ENCODE data around the gene ABCD1.
"Not testable (repeated sequence)": the region's sequence is repeated elsewhere in the genome, so short reads cannot be mapped to it uniquely, and the experiment has no call there.

Gene ABCD1

GRCh38 chrX:153724252-153725038 lies at the start of gene ABCD1, which contains the start of gene BCAP31:
ABCD1 (plus strand) TSS chrX:153724856; CDS start chrX:153725267, 411 bp downstream.
BCAP31 (minus strand) TSS chrX:153724387; CDS start chrX:153723244, 1,143 bp downstream.
- peak; percentile 88 for DNase-seq (ENCODE audit: low spot score)

- no peak for DNase-seq (ENCODE audit: low spot score)
Measured at GRCh38 chrX:153681175-153681574, 43.5 kb upstream of the ABCD1 start.

- DNase-seq (ENCODE audit: low spot score): not testable (repeated sequence)
Measured at GRCh38 chrX:153683486-153683885, 41.2 kb upstream of the ABCD1 start.

GRCh38 chrX:153684467-153685155 lies 40.0 kb upstream of the ABCD1 start:
- no peak for DNase-seq (ENCODE audit: low spot score)

- DNase-seq (ENCODE audit: low spot score): no peak
Measured at GRCh38 chrX:153685156-153685536, 39.5 kb upstream of the ABCD1 start.

- DNase-seq (ENCODE audit: low spot score): no peak
Measured at GRCh38 chrX:153685751-153686696, 38.6 kb upstream of the ABCD1 start.

- no peak for DNase-seq (ENCODE audit: low spot score)
Measured at GRCh38 chrX:153686711-153687110, 37.9 kb upstream of the ABCD1 start.

- DNase-seq (ENCODE audit: low spot score): peak; percentile 28
Measured at GRCh38 chrX:153687121-153688039, 37.3 kb upstream of the ABCD1 start, which contains the start of gene SLC6A8. SLC6A8 (plus strand) TSS chrX:153687926; CDS start chrX:153688575, 649 bp downstream.

GRCh38 chrX:153688071-153688470 lies 36.6 kb upstream of the ABCD1 start:
- no peak for DNase-seq (ENCODE audit: low spot score)

GRCh38 chrX:153688506-153688905 lies 36.1 kb upstream of the ABCD1 start:
- no peak for DNase-seq (ENCODE audit: low spot score)

- no peak for DNase-seq (ENCODE audit: low spot score)
Measured at GRCh38 chrX:153688911-153689590, 35.6 kb upstream of the ABCD1 start.

- no peak for DNase-seq (ENCODE audit: low spot score)
Measured at GRCh38 chrX:153689654-153690465, 34.8 kb upstream of the ABCD1 start.

GRCh38 chrX:153690466-153690865 lies 34.2 kb upstream of the ABCD1 start:
- no peak for DNase-seq (ENCODE audit: low spot score)

- DNase-seq (ENCODE audit: low spot score): not testable (repeated sequence)
Measured at GRCh38 chrX:153691032-153691827, 33.4 kb upstream of the ABCD1 start.

- no peak for DNase-seq (ENCODE audit: low spot score)
Measured at GRCh38 chrX:153692003-153692402, 32.7 kb upstream of the ABCD1 start.

- no peak for DNase-seq (ENCODE audit: low spot score)
Measured at GRCh38 chrX:153692611-153693156, 32.0 kb upstream of the ABCD1 start.

- DNase-seq (ENCODE audit: low spot score): no peak
Measured at GRCh38 chrX:153693216-153694086, 31.2 kb upstream of the ABCD1 start.
